Choroid plexus epithelial cell (primary cell): ENCODE measurements around the gene MMP1.
A peak's percentile ranks its signal among the peaks of the same experiment; 100 is the strongest.

Experiments
- DNase-seq: peaks from one replicate; pipeline ENCODE4 v3.0.0-alpha.2; 2010; ENCODE audit warnings: low read depth
- H3K4me3 ChIP-seq: 2 replicates; pipeline ENCODE4 v1.5.1; 2011; ENCODE audit warnings: low read depth, mild to moderate bottlenecking, control low read depth, low read length, moderate library complexity
- CTCF ChIP-seq: conservative IDR thresholded peaks from 2 replicates; pipeline ENCODE4 v1.5.1; 2011; ENCODE audit warnings: low read depth, mild to moderate bottlenecking, control low read depth, inconsistent platforms, low read length, moderate library complexity

Gene MMP1

GRCh38 chr11:102807921-102808320 lies 10.0 kb upstream of the MMP1 start:
- DNase-seq = peak; percentile 64
- peak; percentile 59 for TF ChIP-seq CTCF
- H3K4me3 ChIP-seq = no peak overlapping the region

GRCh38 chr11:102806296-102806695 lies 8.3 kb upstream of the MMP1 start:
- H3K4me3 ChIP-seq = no peak overlapping the region
- TF ChIP-seq CTCF = no peak
- DNase-seq = peak; percentile 56

GRCh38 chr11:102802341-102802740 lies 4.4 kb upstream of the MMP1 start:
- no peak for TF ChIP-seq CTCF
- peak; percentile 77 for DNase-seq
- no peak overlapping the region for H3K4me3 ChIP-seq

- TF ChIP-seq CTCF = no peak
- H3K4me3 ChIP-seq = no peak overlapping the region
- DNase-seq = no peak
Observed at GRCh38 chr11:102800767-102801166, 2.8 kb upstream of the MMP1 start.

GRCh38 chr11:102799681-102800340 lies 1.9 kb upstream of the MMP1 start:
- H3K4me3 ChIP-seq = no peak overlapping the region
- no peak for TF ChIP-seq CTCF
- peak; percentile 20 for DNase-seq

GRCh38 chr11:102794382-102794781 lies 3.6 kb downstream of the MMP1 start:
- H3K4me3 ChIP-seq = no peak overlapping the region
- peak; percentile 47 for DNase-seq
- peak; percentile 63 for TF ChIP-seq CTCF

- TF ChIP-seq CTCF = no peak
- DNase-seq = no peak
- H3K4me3 ChIP-seq = no peak overlapping the region
Observed at GRCh38 chr11:102793677-102794290, 4.2 kb downstream of the MMP1 start.
